Motor neuron (in vitro differentiated cells): ENCODE data around the gene ANGPTL1. TPM values are rescaled to one million over a fixed set of nuclear protein-coding genes. Genes with fewer than 3 reads are reported as not detected.

Experiments used
- ATAC-seq, 8 experiments: fragments of 200-7000 bp; cut with Tn5 transposase; replicated peaks in 6 of 8; 2 replicates each; pipeline ENCODE4 v1.8.0; 2021; ENCODE audit warnings: mild to moderate bottlenecking in 8 of 8, moderate library complexity in 8 of 8
- H3K27ac ChIP-seq, 2 donors: fragments of 250-450 bp; sonication (Bioruptor Pico); 2 replicates each; pipeline ENCODE4 v1.9.0; 2021; ENCODE audit warnings: antibody characterized with exemption in 2 of 2, mild to moderate bottlenecking in 2 of 2, moderate library complexity in 1 of 2
- H3K4me1 ChIP-seq, 2 donors: fragments of 250-450 bp; sonication (Bioruptor Pico); replicated peaks in 1 of 2; 2 replicates each; pipeline ENCODE4 v1.6.1; 2021; ENCODE audit warnings: antibody characterized with exemption in 2 of 2, mild to moderate bottlenecking in 2 of 2, moderate library complexity in 1 of 2
- H3K4me3 ChIP-seq, 5 donors: fragments of 250-450 bp; sonication (Bioruptor Pico); 2 replicates each; pipeline ENCODE4 v1.9.0; 2021; ENCODE audit warnings: antibody characterized with exemption in 5 of 5, mild to moderate bottlenecking in 5 of 5, moderate library complexity in 4 of 5
- WGBS, 10 experiments: fragments of 450-650 bp; shearing (Covaris generic); methylation state at CpG; one replicate each; pipeline ENCODE4 v1.0.0; 2022; 5-methylcytosine and 5-hydroxymethylcytosine counted together
- in situ Hi-C, 9 experiments: fragments of 400-800 bp; cut with MboI; loops; one replicate each; pipeline ENCODE4 v1.15.0; 2021; ENCODE audit warnings: low sequenced_read_pairs in 9 of 9, low pct_unique_long_range_greater_than_20kb in 2 of 9; ENCODE audit not compliant: unreplicated experiment in 9 of 9
- total RNA-seq, 8 experiments: library from RNA; unstranded; fragments of 300-600 nt; gene quantifications; 2 replicates each; pipeline versions ENCODE4 v1.2.3 to v1.2.4, GENCODE V29; 2022

Gene ANGPTL1
- total RNA-seq, result 10 to 100 TPM in 1 of 8 experiments, 1 to 10 TPM in 4, under 1 TPM in 3; 0.25 to 11.9 (median 1.3) TPM

GRCh38 chr1:178870944-178871343 is at the start of gene ANGPTL1:
Gene ANGPTL1, minus strand, starts transcription at chr1:178871077. Its CDS starts 5,301 bp downstream, at chr1:178865776.
- in situ Hi-C loops, result no loop called here
- H3K4me3 ChIP-seq, result no peak within 1 kb of the TSS
- 0 to 37% (median 27%) methylated on average over 1 to 4 of the region's 4 CpGs; no CpG with 5 or more reads in 2 of the 10 experiments for WGBS, 10 experiments
- H3K27ac ChIP-seq, result no peak within 1 kb of the TSS
- peak in 7 of 8 experiments; percentile 22 to 96 (median 90) for ATAC-seq
- H3K4me1 ChIP-seq, result peaks cover 3 to 13% of the 10 kb centered on the region in 2 donors

GRCh38 chr1:178919581-178919980 is 48.7 kb upstream of the ANGPTL1 start:
- no peak for ATAC-seq
- H3K27ac ChIP-seq, result no peak overlapping the region
- WGBS, 10 experiments, result 38 to 100% (median 88%) methylated on average over 1 to 2 of the region's 2 CpGs; no CpG with 5 or more reads in 2 of the 10 experiments
- H3K4me1 ChIP-seq, result no peaks in the 10 kb centered on the region
- H3K4me3 ChIP-seq, result no peak overlapping the region
- in situ Hi-C loops, result no loop called here

GRCh38 chr1:178918955-178919354 is 48.1 kb upstream of the ANGPTL1 start:
- no peak for ATAC-seq
- no peak overlapping the region for H3K4me3 ChIP-seq
- WGBS, 10 experiments, result 14 to 100% (median 95%) methylated on average over 1 to 2 of the region's 2 CpGs; no CpG with 5 or more reads in 4 of the 10 experiments
- no peaks in the 10 kb centered on the region for H3K4me1 ChIP-seq
- H3K27ac ChIP-seq, result no peak overlapping the region
- in situ Hi-C loops, result no loop called here

GRCh38 chr1:178918308-178918707 is 47.4 kb upstream of the ANGPTL1 start:
- in situ Hi-C loops, result no loop called here
- ATAC-seq, result no peak
- WGBS, 10 experiments, result 34 to 100% (median 91%) methylated on average over 2 to 6 of the region's 6 CpGs

GRCh38 chr1:178916448-178917174 is 45.7 kb upstream of the ANGPTL1 start:
- ATAC-seq, result no peak
- no peaks in the 10 kb centered on the region for H3K4me1 ChIP-seq
- no peak overlapping the region for H3K4me3 ChIP-seq
- in situ Hi-C loops, result no loop called here
- no peak overlapping the region for H3K27ac ChIP-seq
- WGBS, 10 experiments, result 56 to 89% (median 81%) methylated on average over 1 to 5 of the region's 5 CpGs

More at GRCh38 chr1:178918308-178918707, 47.4 kb upstream of the ANGPTL1 start:
- H3K4me3 ChIP-seq, result no peak overlapping the region
- no peaks in the 10 kb centered on the region for H3K4me1 ChIP-seq
- H3K27ac ChIP-seq, result no peak overlapping the region

- Histone ChIP-seq H3K4me3 (no peak overlapping the region), H3K4me1 (no peaks in the 10 kb centered on the region), H3K27ac (no peak overlapping the region)
- ATAC-seq, result no peak
- in situ Hi-C loops, result no loop called here
- WGBS, 10 experiments, result 69 to 100% (median 90%) methylated on average over 1 to 2 of the region's 2 CpGs; no CpG with 5 or more reads in 3 of the 10 experiments
These were observed 41.7 kb upstream of the ANGPTL1 start for GRCh38 chr1:178912597-178912996.

GRCh38 chr1:178910023-178910422 is 39.1 kb upstream of the ANGPTL1 start:
- Histone ChIP-seq H3K27ac (no peak overlapping the region), H3K4me1 (no peaks in the 10 kb centered on the region), H3K4me3 (no peak overlapping the region)
- in situ Hi-C loops, result no loop called here
- no peak for ATAC-seq
- WGBS, 10 experiments, result 33 to 100% (median 100%) methylated on average over 1 of the region's 1 CpG; no CpG with 5 or more reads in 3 of the 10 experiments

- no peak overlapping the region for H3K4me3 ChIP-seq
- WGBS, 10 experiments, result 0 to 100% (median 80%) methylated on average over 1 of the region's 1 CpG; no CpG with 5 or more reads in 1 of the 10 experiments
- no peaks in the 10 kb centered on the region for H3K4me1 ChIP-seq
- ATAC-seq, result peak in 2 of 8 experiments; percentile 23 to 50
- in situ Hi-C loops, result no loop called here
- no peak overlapping the region for H3K27ac ChIP-seq
These were observed 37.5 kb upstream of the ANGPTL1 start for GRCh38 chr1:178908358-178908757.

- Histone ChIP-seq H3K4me1 (no peaks in the 10 kb centered on the region), H3K4me3 (no peak overlapping the region), H3K27ac (no peak overlapping the region)
- ATAC-seq, result peak in 5 of 8 experiments; percentile 56 to 95 (median 93)
- 0 to 100% (median 75%) methylated on average over 1 of the region's 1 CpG; no CpG with 5 or more reads in 2 of the 10 experiments for WGBS, 10 experiments
- in situ Hi-C loops, result no loop called here
These were observed 30.7 kb upstream of the ANGPTL1 start for GRCh38 chr1:178901482-178902125.

GRCh38 chr1:178899402-178899801 is 28.5 kb upstream of the ANGPTL1 start:
- Histone ChIP-seq H3K27ac (no peak overlapping the region), H3K4me1 (no peaks in the 10 kb centered on the region), H3K4me3 (no peak overlapping the region)
- ATAC-seq, result no peak
- in situ Hi-C loops, result no loop called here
- 63 to 100% (median 94%) methylated on average over 2 of the region's 2 CpGs for WGBS, 10 experiments

GRCh38 chr1:178898401-178898800 is 27.5 kb upstream of the ANGPTL1 start:
- 91 to 100% (median 100%) methylated on average over 1 of the region's 1 CpG; no CpG with 5 or more reads in 1 of the 10 experiments for WGBS, 10 experiments
- Histone ChIP-seq H3K4me1 (no peaks in the 10 kb centered on the region), H3K27ac (no peak overlapping the region), H3K4me3 (no peak overlapping the region)
- in situ Hi-C loops, result no loop called here
- no peak for ATAC-seq

GRCh38 chr1:178895928-178896327 is 25.1 kb upstream of the ANGPTL1 start:
- no peak overlapping the region for H3K27ac ChIP-seq
- no peaks in the 10 kb centered on the region for H3K4me1 ChIP-seq
- H3K4me3 ChIP-seq, result no peak overlapping the region
- no peak for ATAC-seq
- in situ Hi-C loops, result no loop called here

- in situ Hi-C loops, result no loop called here
- H3K27ac ChIP-seq, result no peak overlapping the region
- H3K4me3 ChIP-seq, result no peak overlapping the region
- H3K4me1 ChIP-seq, result no peaks in the 10 kb centered on the region
- 70 to 100% (median 97%) methylated on average over 1 to 2 of the region's 2 CpGs for WGBS, 10 experiments
- no peak for ATAC-seq
These were observed 15.7 kb upstream of the ANGPTL1 start for GRCh38 chr1:178886551-178886950.
